SJSA1 (cell line): Measurements from ENCODE around the gene CCDC7. TPM values are rescaled to one million over a fixed set of nuclear protein-coding genes. Genes with fewer than 3 reads are reported as not detected.
"Not testable (repeated sequence)": the region's sequence is repeated elsewhere in the genome, so short reads cannot be mapped to it uniquely, and the experiment has no call there.

Experiments used
- DNase-seq, 2 experiments: peaks; one replicate each; pipeline ENCODE4 v3.0.0-alpha.2; 2015 to 2020; ENCODE audit warnings: low spot score in 2 of 2, low read depth in 1 of 2
- H3K27ac ChIP-seq: fragments of 250-450 bp; sonication (Bioruptor Pico); 2 replicates; pipeline ENCODE4 v1.5.1; 2020; ENCODE audit warnings: mild to moderate bottlenecking, moderate library complexity
- H3K27me3 ChIP-seq: fragments of 250-450 bp; sonication (Bioruptor Pico); replicated peaks from 2 replicates; pipeline ENCODE4 v1.5.1; 2020; ENCODE audit warnings: mild to moderate bottlenecking, moderate library complexity
- H3K36me3 ChIP-seq: fragments of 250-450 bp; sonication (Bioruptor Pico); 2 replicates; pipeline ENCODE4 v1.5.1; 2020; ENCODE audit warnings: mild to moderate bottlenecking
- H3K4me1 ChIP-seq: fragments of 250-450 bp; sonication (Bioruptor Pico); replicated peaks from 2 replicates; pipeline ENCODE4 v1.6.1; 2021; ENCODE audit warnings: mild to moderate bottlenecking
- H3K4me3 ChIP-seq: fragments of 250-450 bp; sonication (Bioruptor Pico); 2 replicates; pipeline ENCODE4 v1.5.1; 2020; ENCODE audit warnings: mild to moderate bottlenecking
- H3K9me3 ChIP-seq: fragments of 250-450 bp; sonication (Bioruptor Pico); replicated peaks from 2 replicates; pipeline ENCODE4 v1.5.1; 2020; ENCODE audit warnings: mild to moderate bottlenecking
- total RNA-seq: library from RNA; depleted of rRNA; stranded (reverse); fragments of >200 nt; shearing (Covaris generic); gene quantifications from 2 replicates; pipeline ENCODE4 v1.2.3, GENCODE V29; 2014

Gene CCDC7
- total RNA-seq, 1 experiment from 2014 or later, result 4.8 TPM

GRCh38 chr10:32483019-32483502, 37.1 kb downstream of the CCDC7 start:
- not testable (repeated sequence) for H3K4me3 ChIP-seq, H3K9me3 ChIP-seq, H3K27me3 ChIP-seq, H3K27ac ChIP-seq, H3K36me3 ChIP-seq, DNase-seq, H3K4me1 ChIP-seq

- not testable (repeated sequence) for H3K27me3 ChIP-seq, H3K4me3 ChIP-seq, H3K4me1 ChIP-seq, H3K9me3 ChIP-seq, DNase-seq, H3K36me3 ChIP-seq, H3K27ac ChIP-seq
Observed at GRCh38 chr10:32488038-32488437, 42.1 kb downstream of the CCDC7 start.

- no peak for DNase-seq
- Histone ChIP-seq H3K4me1 (no peaks in the 10 kb centered on the region), H3K9me3 (no peaks in the 10 kb centered on the region), H3K4me3 (no peak overlapping the region), H3K36me3 (no peaks in the 10 kb centered on the region), H3K27me3 (no peaks in the 10 kb centered on the region), H3K27ac (no peak overlapping the region)
Observed at GRCh38 chr10:32489158-32489557, 43.2 kb downstream of the CCDC7 start.

- Histone ChIP-seq H3K36me3 (no peaks in the 10 kb centered on the region), H3K9me3 (no peaks in the 10 kb centered on the region), H3K4me1 (no peaks in the 10 kb centered on the region), H3K27ac (no peak overlapping the region), H3K4me3 (no peak overlapping the region), H3K27me3 (no peaks in the 10 kb centered on the region)
- no peak for DNase-seq
Observed at GRCh38 chr10:32489901-32490300, 44.0 kb downstream of the CCDC7 start.

GRCh38 chr10:32494562-32494961, 48.6 kb downstream of the CCDC7 start:
- not testable (repeated sequence) for DNase-seq, H3K4me1 ChIP-seq, H3K9me3 ChIP-seq, H3K4me3 ChIP-seq, H3K27me3 ChIP-seq, H3K36me3 ChIP-seq, H3K27ac ChIP-seq

GRCh38 chr10:32500136-32500535, 54.2 kb downstream of the CCDC7 start:
- not testable (repeated sequence) for H3K9me3 ChIP-seq, H3K36me3 ChIP-seq, H3K27ac ChIP-seq, H3K27me3 ChIP-seq, H3K4me1 ChIP-seq, H3K4me3 ChIP-seq, DNase-seq

GRCh38 chr10:32501906-32502305, 56.0 kb downstream of the CCDC7 start:
- Histone ChIP-seq H3K9me3 (no peaks in the 10 kb centered on the region), H3K4me3 (no peak overlapping the region), H3K27me3 (no peaks in the 10 kb centered on the region), H3K27ac (no peak overlapping the region), H3K36me3 (no peaks in the 10 kb centered on the region), H3K4me1 (no peaks in the 10 kb centered on the region)
- DNase-seq, result no peak

GRCh38 chr10:32505762-32506420, 60.0 kb downstream of the CCDC7 start:
- H3K36me3 ChIP-seq, H3K4me1 ChIP-seq, DNase-seq, H3K9me3 ChIP-seq, H3K27me3 ChIP-seq, H3K4me3 ChIP-seq, H3K27ac ChIP-seq: not testable (repeated sequence)

- no peak for DNase-seq
- Histone ChIP-seq H3K4me3 (no peak overlapping the region), H3K9me3 (no peaks in the 10 kb centered on the region), H3K4me1 (no peaks in the 10 kb centered on the region), H3K36me3 (no peaks in the 10 kb centered on the region), H3K27me3 (no peaks in the 10 kb centered on the region), H3K27ac (no peak overlapping the region)
Observed at GRCh38 chr10:32511599-32511998, 65.7 kb downstream of the CCDC7 start.

- Histone ChIP-seq H3K27me3 (no peaks in the 10 kb centered on the region), H3K9me3 (peaks cover 2% of the 10 kb centered on the region; the same call in 1 of the 2 replicates), H3K4me3 (no peak overlapping the region), H3K27ac (no peak overlapping the region), H3K36me3 (no peaks in the 10 kb centered on the region), H3K4me1 (no peaks in the 10 kb centered on the region)
- no peak for DNase-seq
Observed at GRCh38 chr10:32516567-32517495, 70.9 kb downstream of the CCDC7 start.

GRCh38 chr10:32530231-32530630, 84.3 kb downstream of the CCDC7 start:
- Histone ChIP-seq H3K9me3 (no peaks in the 10 kb centered on the region), H3K4me3 (no peak overlapping the region), H3K27me3 (no peaks in the 10 kb centered on the region), H3K27ac (no peak overlapping the region), H3K4me1 (no peaks in the 10 kb centered on the region), H3K36me3 (no peaks in the 10 kb centered on the region)
- no peak for DNase-seq

GRCh38 chr10:32538256-32538655, 92.3 kb downstream of the CCDC7 start:
- Histone ChIP-seq H3K4me1 (no peaks in the 10 kb centered on the region), H3K27ac (no peak overlapping the region), H3K9me3 (no peaks in the 10 kb centered on the region), H3K27me3 (no peaks in the 10 kb centered on the region), H3K4me3 (no peak overlapping the region), H3K36me3 (no peaks in the 10 kb centered on the region)
- DNase-seq, result no peak

GRCh38 chr10:32540691-32541470, 94.9 kb downstream of the CCDC7 start:
- Histone ChIP-seq H3K4me1 (no peaks in the 10 kb centered on the region), H3K36me3 (no peaks in the 10 kb centered on the region), H3K9me3 (no peaks in the 10 kb centered on the region), H3K4me3 (no peak overlapping the region), H3K27ac (no peak overlapping the region), H3K27me3 (no peaks in the 10 kb centered on the region)
- no peak for DNase-seq

GRCh38 chr10:32548208-32548607, 102.3 kb downstream of the CCDC7 start:
- DNase-seq, result no peak
- Histone ChIP-seq H3K4me3 (no peak overlapping the region), H3K36me3 (no peaks in the 10 kb centered on the region), H3K4me1 (no peaks in the 10 kb centered on the region), H3K9me3 (no peaks in the 10 kb centered on the region), H3K27ac (no peak overlapping the region), H3K27me3 (no peaks in the 10 kb centered on the region)
